ENCODE data around the gene CABCOCO1. TPM values are rescaled to one million over a fixed set of nuclear protein-coding genes. Genes with fewer than 3 reads are reported as not detected.

The CABCOCO1 gene
- total and polyA plus RNA-seq, 2 of the 13 experiments (the other 11 are each of a cell fraction or from before 2014, with no cell fraction given) = not detected

DNA sequence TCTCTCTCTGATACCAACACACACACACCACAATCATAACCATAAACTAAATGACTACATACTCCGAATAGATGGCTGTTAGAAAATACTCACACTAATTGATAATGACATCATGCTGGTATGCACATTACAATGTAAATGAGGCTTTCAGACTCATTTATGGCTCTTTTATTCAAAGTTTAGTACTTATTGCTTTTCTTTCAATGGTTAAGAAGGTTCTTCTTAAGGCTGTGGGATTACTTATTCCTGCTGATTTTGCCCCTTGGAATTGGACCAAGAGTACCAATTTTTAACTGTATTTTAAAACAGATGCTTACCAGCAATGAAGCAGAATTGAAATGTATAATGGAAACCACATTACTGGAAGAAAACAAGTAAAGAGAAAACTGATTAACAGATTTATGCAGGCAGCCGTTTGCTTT lies 20.6 kb upstream of the CABCOCO1 start:
- no peak overlapping the region for H3K4me3 ChIP-seq (replicated peaks in 1 of 3; ENCODE audit: insufficient read depth in 1 of 3, low read depth in 2 of 3, low read length in 3 of 3)
- ATAC-seq (no peak), DNase-seq (ENCODE audit: low spot score) (no peak), FAIRE-seq (no peak)
- in situ Hi-C loops (cut with HindIII; ENCODE audit: extremely low pct_ligation_motif_present, low pct_unique_long_range_greater_than_20kb) (no loop called here), intact Hi-C loops (cut with micrococcal nuclease; ENCODE audit: unreplicated experiment) (no loop called here)
- ChIA-PET CTCF (ENCODE audit: low intra/inter-chr PET ratio, low total read pairs) (no interaction called here), POLR2A (no interaction called here)
- no peak overlapping the region for H3K27ac ChIP-seq (ENCODE audit: extremely low read length, insufficient read depth, low read length)
- H3K9me3 ChIP-seq (ENCODE audit: low read length) = no peaks in the 10 kb centered on the region
- no peaks in the 10 kb centered on the region for H3K79me2 ChIP-seq (ENCODE audit: insufficient read depth, low read length)
- H4K20me1 ChIP-seq (ENCODE audit: insufficient read depth, low read length) = no peaks in the 10 kb centered on the region
- H3K9ac ChIP-seq (ENCODE audit: insufficient read depth, low read depth, low read length) = no peak overlapping the region
- no peak overlapping the region for H2AFZ ChIP-seq (ENCODE audit: low read length)
- no peak overlapping the region for H3K4me2 ChIP-seq (ENCODE audit: low read depth, low read length)
- H3K36me3 ChIP-seq (replicated peaks in 1 of 2; ENCODE audit: control insufficient read depth in 1 of 2, insufficient read depth in 2 of 2, low read length in 2 of 2) = no peaks in the 10 kb centered on the region
- H3K4me1 ChIP-seq (ENCODE audit: insufficient read depth, low read length) = no peaks in the 10 kb centered on the region
- no TSS peak for BruUV-seq (replicated peaks)
- 3% methylated on average over 2 of the region's 2 CpGs for WGBS (ENCODE audit: low lambda C conversion rate)
- TF ChIP-seq, protein P1, sequence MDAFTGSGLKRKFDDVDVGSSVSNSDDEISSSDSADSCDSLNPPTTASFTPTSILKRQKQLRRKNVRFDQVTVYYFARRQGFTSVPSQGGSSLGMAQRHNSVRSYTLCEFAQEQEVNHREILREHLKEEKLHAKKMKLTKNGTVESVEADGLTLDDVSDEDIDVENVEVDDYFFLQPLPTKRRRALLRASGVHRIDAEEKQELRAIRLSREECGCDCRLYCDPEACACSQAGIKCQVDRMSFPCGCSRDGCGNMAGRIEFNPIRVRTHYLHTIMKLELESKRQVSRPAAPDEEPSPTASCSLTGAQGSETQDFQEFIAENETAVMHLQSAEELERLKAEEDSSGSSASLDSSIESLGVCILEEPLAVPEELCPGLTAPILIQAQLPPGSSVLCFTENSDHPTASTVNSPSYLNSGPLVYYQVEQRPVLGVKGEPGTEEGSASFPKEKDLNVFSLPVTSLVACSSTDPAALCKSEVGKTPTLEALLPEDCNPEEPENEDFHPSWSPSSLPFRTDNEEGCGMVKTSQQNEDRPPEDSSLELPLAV (CRISPR knock-in tag; conservative IDR thresholded peaks at IDR 0.05; ENCODE audit: low read depth) = no peak
- TF ChIP-seq KLF13 (CRISPR knock-in tag; IDR thresholded peaks at IDR 0.05) (no peak), ATF7 (IDR thresholded peaks at IDR 0.05) (peak; percentile 49; the same call in 1 of the 2 replicates), ATF7 (CRISPR knock-in tag; IDR thresholded peaks at IDR 0.05) (no peak)
- TF ChIP-seq, protein P2, sequence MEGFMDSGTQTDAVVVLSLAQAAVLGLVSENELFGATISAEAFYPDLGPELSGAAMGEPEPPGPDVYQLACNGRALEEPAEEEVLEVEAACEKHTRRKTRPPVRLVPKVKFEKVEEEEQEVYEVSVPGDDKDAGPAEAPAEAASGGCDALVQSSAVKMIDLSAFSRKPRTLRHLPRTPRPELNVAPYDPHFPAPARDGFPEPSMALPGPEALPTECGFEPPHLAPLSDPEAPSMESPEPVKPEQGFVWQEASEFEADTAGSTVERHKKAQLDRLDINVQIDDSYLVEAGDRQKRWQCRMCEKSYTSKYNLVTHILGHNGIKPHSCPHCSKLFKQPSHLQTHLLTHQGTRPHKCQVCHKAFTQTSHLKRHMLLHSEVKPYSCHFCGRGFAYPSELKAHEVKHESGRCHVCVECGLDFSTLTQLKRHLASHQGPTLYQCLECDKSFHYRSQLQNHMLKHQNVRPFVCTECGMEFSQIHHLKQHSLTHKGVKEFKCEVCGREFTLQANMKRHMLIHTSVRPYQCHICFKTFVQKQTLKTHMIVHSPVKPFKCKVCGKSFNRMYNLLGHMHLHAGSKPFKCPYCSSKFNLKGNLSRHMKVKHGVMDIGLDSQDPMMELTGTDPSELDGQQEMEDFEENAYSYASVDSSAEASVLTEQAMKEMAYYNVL (CRISPR knock-in tag; IDR thresholded peaks at IDR 0.05; ENCODE audit: borderline replicate concordance) = no peak
- H3K27me3 ChIP-seq (ENCODE audit: control insufficient read depth in 1 of 2, insufficient read depth in 2 of 2, low read length in 2 of 2) = no peaks in the 10 kb centered on the region

DNA sequence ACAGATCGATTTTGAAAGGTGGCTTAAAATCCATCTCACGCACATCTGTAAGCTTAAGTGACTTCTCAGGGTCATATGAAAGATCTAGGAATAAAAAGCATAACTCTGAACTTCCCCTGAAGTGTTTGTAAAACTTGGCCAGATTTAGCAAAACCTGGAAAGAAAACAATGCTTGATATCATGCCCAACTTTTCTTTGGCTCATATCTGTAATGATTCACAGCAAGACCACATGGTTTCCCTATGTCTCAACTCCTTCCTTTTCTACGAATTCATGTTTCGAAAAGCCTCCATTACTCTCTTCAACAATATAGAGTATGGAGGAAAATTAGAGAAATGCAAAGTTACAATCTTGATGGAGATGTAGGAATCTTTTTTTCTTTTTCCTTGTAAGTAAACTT lies 20.1 kb upstream of the CABCOCO1 start:
- no peak overlapping the region for H3K4me2 ChIP-seq (ENCODE audit: low read depth, low read length)
- H3K27me3 ChIP-seq (ENCODE audit: control insufficient read depth in 1 of 2, insufficient read depth in 2 of 2, low read length in 2 of 2) = no peaks in the 10 kb centered on the region
- intact Hi-C loops (cut with micrococcal nuclease; ENCODE audit: unreplicated experiment) = no loop called here
- H2AFZ ChIP-seq (ENCODE audit: low read length) = no peak overlapping the region
- BruUV-seq (replicated peaks) = no TSS peak
- H3K9ac ChIP-seq (ENCODE audit: insufficient read depth, low read depth, low read length) = no peak overlapping the region
- H3K4me1 ChIP-seq (ENCODE audit: insufficient read depth, low read length) = no peaks in the 10 kb centered on the region
- in situ Hi-C loops (cut with HindIII; ENCODE audit: extremely low pct_ligation_motif_present, low pct_unique_long_range_greater_than_20kb) = no loop called here
- no peaks in the 10 kb centered on the region for H4K20me1 ChIP-seq (ENCODE audit: insufficient read depth, low read length)
- DNase-seq (ENCODE audit: low spot score) = no peak
- 0% methylated on average over 4 of the region's 4 CpGs for WGBS (ENCODE audit: low lambda C conversion rate)
- H3K36me3 ChIP-seq (replicated peaks in 1 of 2; ENCODE audit: control insufficient read depth in 1 of 2, insufficient read depth in 2 of 2, low read length in 2 of 2) = no peaks in the 10 kb centered on the region
- H3K27ac ChIP-seq (ENCODE audit: extremely low read length, insufficient read depth, low read length) = no peak overlapping the region
- FAIRE-seq = no peak
- H3K4me3 ChIP-seq (replicated peaks in 1 of 3; ENCODE audit: insufficient read depth in 1 of 3, low read depth in 2 of 3, low read length in 3 of 3) = no peak overlapping the region
- H3K9me3 ChIP-seq (ENCODE audit: low read length) = no peaks in the 10 kb centered on the region
- ATAC-seq = no peak
- H3K79me2 ChIP-seq (ENCODE audit: insufficient read depth, low read length) = no peaks in the 10 kb centered on the region
- CTCF ChIA-PET (ENCODE audit: low intra/inter-chr PET ratio, low total read pairs) = no interaction called here
- POLR2A ChIA-PET = no interaction called here
- TF ChIP-seq XBP1 (CRISPR knock-in tag; IDR thresholded peaks at IDR 0.05) (no peak), ZNF550 (CRISPR knock-in tag; IDR thresholded peaks at IDR 0.05; ENCODE audit: borderline replicate concordance) (no peak), MAFG (CRISPR knock-in tag; IDR thresholded peaks at IDR 0.05) (no peak), HNF4A (CRISPR knock-in tag; IDR thresholded peaks at IDR 0.05) (no peak), ETV5 (CRISPR knock-in tag; IDR thresholded peaks at IDR 0.05; ENCODE audit: borderline replicate concordance) (no peak), TRIM24 (CRISPR knock-in tag; IDR thresholded peaks at IDR 0.05) (no peak), ZNF264 (CRISPR knock-in tag; IDR thresholded peaks at IDR 0.05) (no peak)
- TF ChIP-seq, protein P3, sequence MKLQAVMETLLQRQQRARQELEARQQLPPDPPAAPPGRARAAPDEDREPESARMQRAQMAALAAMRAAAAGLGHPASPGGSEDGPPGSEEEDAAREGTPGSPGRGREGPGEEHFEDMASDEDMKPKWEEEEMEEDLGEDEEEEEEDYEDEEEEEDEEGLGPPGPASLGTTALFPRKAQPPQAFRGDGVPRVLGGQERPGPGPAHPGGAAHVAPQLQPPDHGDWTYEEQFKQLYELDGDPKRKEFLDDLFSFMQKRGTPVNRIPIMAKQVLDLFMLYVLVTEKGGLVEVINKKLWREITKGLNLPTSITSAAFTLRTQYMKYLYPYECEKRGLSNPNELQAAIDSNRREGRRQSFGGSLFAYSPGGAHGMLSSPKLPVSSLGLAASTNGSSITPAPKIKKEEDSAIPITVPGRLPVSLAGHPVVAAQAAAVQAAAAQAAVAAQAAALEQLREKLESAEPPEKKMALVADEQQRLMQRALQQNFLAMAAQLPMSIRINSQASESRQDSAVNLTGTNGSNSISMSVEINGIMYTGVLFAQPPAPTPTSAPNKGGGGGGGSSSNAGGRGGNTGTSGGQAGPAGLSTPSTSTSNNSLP (IDR thresholded peaks at IDR 0.05; ENCODE audit: low read depth, low read length) = no peak

All from HepG2 (cell line).